Bronchial epithelial cell (primary cell): ENCODE measurements around the gene AUTS2. TPM values are rescaled to one million over a fixed set of nuclear protein-coding genes. Genes with fewer than 3 reads are reported as not detected.
A peak's percentile ranks its signal among the peaks of the same experiment; 100 is the strongest.

ENCODE experiments used
- DNase-seq: peaks from one replicate; pipeline ENCODE4 v3.0.0-alpha.2; 2010; ENCODE audit warnings: low read depth
- FAIRE-seq: peaks from 2 replicates; lab custom pipeline; 2011; peaks lifted over from hg19 to GRCh38; lab: Jason Lieb, UNC
- H3K27me3 ChIP-seq: 2 replicates; pipeline ENCODE4 v1.5.1; 2011; ENCODE audit warnings: low read length; ENCODE audit not compliant: control insufficient read depth, insufficient read depth
- H3K36me3 ChIP-seq: 2 replicates; pipeline ENCODE4 v1.5.1; 2011; ENCODE audit warnings: low read length; ENCODE audit not compliant: control insufficient read depth, insufficient read depth
- H3K4me3 ChIP-seq: 2 replicates; pipeline ENCODE4 v1.5.1; 2011; ENCODE audit warnings: mild to moderate bottlenecking, low read depth, low read length, control low read depth
- total RNA-seq: library from RNA; depleted of rRNA; stranded (reverse); fragments of >200 nt; gene quantifications from 2 replicates; pipeline ENCODE4 v1.2.1, GENCODE V29; 2014
- TF ChIP-seq, protein P1 (sequence below): IDR thresholded peaks from 2 replicates; pipeline ENCODE4 v1.5.1; 2011; ENCODE audit warnings: mild to moderate bottlenecking, moderate library complexity, low read length, control low read depth, inconsistent platforms; ENCODE audit not compliant: insufficient read depth, severe bottlenecking

AUTS2 gene
- total RNA-seq, 1 donor from 2014 or later: 9.5 TPM

DNA sequence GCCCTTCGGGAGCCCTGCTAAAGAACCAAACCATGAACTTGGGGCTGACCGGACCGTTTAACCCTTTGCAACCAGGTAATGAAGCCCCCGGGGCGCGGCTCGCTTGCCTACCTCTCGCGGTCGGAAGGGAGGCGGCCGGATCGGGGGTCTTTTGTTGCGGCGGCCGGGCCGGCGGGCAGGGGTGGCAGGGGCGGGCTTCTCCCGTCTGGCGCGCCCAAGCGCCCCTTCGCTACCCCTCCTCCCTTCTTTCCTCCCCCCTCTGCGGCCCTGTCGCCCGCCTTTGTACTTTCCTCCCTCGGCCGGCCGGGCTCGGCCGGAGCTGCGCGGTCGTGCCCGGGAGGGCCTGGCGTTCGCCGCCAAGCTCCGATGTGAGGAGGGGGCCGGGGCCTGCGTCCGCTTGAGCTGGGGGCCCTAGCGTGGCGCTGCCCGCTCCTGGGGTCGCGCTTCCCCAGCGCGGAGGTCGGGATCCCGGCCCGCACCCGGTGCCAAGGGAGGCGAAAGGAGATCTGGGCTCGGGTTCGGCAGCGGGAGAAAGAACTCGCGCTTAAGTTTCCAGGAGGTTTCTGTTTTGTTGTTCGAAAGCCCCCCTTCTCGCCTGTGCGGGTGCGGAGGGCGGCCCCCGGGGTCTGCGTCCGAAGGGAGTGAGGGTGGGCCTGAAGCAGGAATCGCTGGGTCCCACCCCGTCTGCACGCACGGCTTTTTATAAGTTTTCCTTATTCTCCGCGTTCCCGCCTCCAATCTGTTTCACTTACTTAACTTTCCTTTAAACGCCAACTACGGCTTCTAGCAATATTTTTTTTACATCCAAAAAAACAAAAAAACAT, 1096.9 kb downstream of the AUTS2 start:
- Histone ChIP-seq H3K27me3 (no peaks in the 10 kb centered on the region), H3K36me3 (peaks cover 3% of the 10 kb centered on the region), H3K4me3 (peak overlapping the region; percentile 85)
- FAIRE-seq (no peak), DNase-seq (no peak)
- TF ChIP-seq, protein P1, sequence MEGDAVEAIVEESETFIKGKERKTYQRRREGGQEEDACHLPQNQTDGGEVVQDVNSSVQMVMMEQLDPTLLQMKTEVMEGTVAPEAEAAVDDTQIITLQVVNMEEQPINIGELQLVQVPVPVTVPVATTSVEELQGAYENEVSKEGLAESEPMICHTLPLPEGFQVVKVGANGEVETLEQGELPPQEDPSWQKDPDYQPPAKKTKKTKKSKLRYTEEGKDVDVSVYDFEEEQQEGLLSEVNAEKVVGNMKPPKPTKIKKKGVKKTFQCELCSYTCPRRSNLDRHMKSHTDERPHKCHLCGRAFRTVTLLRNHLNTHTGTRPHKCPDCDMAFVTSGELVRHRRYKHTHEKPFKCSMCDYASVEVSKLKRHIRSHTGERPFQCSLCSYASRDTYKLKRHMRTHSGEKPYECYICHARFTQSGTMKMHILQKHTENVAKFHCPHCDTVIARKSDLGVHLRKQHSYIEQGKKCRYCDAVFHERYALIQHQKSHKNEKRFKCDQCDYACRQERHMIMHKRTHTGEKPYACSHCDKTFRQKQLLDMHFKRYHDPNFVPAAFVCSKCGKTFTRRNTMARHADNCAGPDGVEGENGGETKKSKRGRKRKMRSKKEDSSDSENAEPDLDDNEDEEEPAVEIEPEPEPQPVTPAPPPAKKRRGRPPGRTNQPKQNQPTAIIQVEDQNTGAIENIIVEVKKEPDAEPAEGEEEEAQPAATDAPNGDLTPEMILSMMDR: no peak

GRCh38 chr7:70695795-70696083, 1097.5 kb downstream of the AUTS2 start:
- FAIRE-seq: no peak
- H3K4me3 ChIP-seq: peak overlapping the region; percentile 85

DNA sequence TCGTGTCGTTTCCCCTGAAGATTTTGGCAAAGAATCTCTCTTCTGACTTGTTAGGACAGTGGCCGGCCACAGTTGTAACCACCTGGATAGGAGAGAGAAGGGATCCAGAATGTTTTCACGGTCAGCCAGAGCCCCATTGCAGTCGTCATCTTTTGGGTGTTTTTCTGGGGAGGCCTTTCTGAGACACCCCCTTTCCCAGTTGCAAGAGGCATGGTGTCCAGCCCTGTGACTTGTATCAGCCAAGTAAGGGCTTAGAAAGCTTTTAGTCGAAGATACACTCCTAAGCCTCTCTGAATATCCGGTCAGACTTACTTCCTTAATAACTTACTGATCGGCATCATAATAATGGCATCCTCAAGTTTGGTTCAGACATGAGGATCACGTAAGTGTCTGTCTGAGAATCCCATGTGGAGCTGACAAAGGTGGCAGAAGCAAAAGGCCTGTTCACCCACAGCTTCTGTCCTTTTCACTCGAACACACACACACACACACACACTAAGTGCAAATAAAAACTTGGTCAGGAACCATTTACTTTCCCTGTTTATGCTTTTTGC, 1098.0 kb downstream of the AUTS2 start:
- TF ChIP-seq, protein P1: no peak
- FAIRE-seq: peak; percentile 7
- peak; percentile 73 for DNase-seq

More at GRCh38 chr7:70695795-70696083, 1097.5 kb downstream of the AUTS2 start:
- no peak for DNase-seq
- no peaks in the 10 kb centered on the region for H3K27me3 ChIP-seq
- TF ChIP-seq, protein P1: no peak
- H3K36me3 ChIP-seq: peaks cover 3% of the 10 kb centered on the region

GRCh38 chr7:70698219-70698832, 1100.1 kb downstream of the AUTS2 start:
- FAIRE-seq (no peak), DNase-seq (peak; percentile 66)
- Histone ChIP-seq H3K4me3 (no peak overlapping the region), H3K27me3 (no peaks in the 10 kb centered on the region), H3K36me3 (peaks cover 3% of the 10 kb centered on the region)
- TF ChIP-seq, protein P1: peak; percentile 71

More for the DNA sequence above, 1098.0 kb downstream of the AUTS2 start:
- peaks cover 3% of the 10 kb centered on the region for H3K36me3 ChIP-seq
- H3K27me3 ChIP-seq: no peaks in the 10 kb centered on the region
- peak overlapping the region; percentile 85 for H3K4me3 ChIP-seq

DNA sequence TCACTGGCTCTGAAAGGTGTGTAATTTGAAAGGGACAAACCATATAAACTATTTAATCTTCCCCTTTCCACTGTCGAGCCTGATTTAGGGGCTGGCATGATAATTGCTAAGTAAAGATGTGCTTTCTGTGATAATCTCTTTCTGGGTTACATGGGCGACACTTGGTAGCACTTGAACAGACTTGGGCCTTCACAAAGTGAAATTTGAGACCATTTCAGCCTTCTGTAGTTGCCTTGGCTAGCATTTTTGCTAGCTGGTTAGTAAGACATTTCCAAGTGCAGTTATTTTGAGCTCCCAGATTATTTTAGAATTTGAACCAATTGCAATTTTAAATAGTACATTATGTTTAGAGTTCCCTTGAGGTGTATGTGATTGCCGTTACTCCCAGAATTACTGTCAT, 1101.0 kb downstream of the AUTS2 start:
- DNase-seq: no peak
- TF ChIP-seq, protein P1: no peak
- no peak overlapping the region for H3K4me3 ChIP-seq
- no peak for FAIRE-seq
- H3K36me3 ChIP-seq: peaks cover 3% of the 10 kb centered on the region
- H3K27me3 ChIP-seq: no peaks in the 10 kb centered on the region
